ENCODE results near the gene CTR9.

CTR9 gene

DNA sequence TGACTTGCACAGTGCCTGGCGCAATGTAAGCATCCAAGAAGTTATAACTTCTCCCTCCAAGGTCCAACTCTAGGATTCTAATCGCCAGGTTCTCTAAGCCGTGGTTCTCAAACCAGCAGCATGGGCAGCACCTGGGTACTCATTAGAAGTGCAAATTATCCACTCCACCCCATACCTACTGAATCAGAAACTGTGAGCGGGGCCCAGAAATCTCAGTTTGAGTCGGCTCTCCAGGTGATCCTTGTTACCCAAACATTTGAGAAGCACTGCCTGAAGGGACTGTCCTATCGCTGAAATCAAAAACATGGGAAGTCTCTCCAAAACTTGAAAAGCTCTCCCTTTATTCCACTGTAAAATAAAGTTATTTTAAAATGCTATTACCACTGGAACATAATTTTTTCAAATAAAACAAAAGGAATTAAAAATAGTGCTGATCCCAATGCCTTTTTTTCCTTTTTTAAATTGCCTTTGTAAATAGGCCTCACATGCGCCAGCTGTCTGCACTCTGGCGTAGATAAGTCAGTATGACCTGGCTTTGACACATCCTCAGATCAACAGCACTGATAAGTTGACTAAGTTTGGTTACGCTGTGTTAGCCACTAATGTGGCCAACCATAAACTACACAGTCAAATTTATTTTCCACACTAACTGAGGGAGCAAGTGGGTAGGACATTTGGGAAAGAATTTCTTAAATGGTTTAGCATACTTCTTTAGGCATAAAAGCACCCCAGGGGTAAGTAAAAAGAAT is 8.4 kb upstream of the CTR9 start:
- peak; percentile 92 for DNase-seq (ENCODE audit: low read depth)

DNA sequence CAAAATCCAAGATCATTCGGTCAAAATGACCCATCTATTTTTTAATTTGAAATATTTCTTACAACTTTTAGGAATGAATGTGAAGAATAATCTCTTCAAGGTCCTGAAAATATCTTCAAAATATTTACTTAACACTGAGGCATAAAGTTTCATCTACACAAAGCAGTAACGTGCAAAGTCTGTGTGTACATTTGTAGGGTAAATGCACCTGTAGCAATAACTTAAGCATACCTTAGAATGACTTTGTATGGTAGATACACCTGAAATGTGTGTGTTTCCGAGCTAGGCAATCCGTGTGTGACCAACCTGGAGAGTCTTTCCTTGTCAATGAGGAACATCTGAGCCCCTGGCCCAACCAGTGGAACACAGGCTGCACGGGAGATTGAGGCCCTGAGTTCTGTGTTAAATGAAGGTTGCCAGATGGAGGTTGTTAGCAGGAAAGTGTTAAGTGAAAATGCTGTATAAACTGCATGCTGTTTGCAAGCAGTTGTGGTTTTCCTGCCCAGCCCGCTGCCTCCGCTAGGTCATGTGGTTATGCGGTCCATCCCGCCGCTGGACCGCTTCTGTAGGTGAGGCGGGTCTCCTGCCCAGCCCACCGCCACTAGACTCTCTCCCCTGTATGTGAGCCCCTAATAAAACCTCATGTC is 7.6 kb upstream of the CTR9 start:
- DNase-seq (ENCODE audit: low read depth), result no peak

DNA sequence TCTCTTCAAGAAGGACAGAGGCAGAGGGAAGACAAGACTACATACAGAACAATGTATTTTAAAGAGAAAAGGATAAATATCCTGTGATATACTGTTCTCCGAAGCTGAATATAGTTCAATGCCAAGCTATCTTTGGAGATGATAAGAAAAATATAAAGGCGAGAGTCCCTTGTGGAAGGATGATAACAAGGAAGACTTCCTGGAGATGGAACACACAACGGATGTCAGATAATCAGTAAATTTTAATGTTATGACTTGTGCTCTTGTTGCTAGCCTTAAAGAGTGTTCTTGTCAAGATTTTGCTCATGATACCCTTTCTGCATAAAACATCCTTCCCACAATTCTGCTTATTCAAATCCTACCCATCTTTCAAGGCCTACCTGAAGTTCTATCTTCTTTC is 6.8 kb upstream of the CTR9 start:
- DNase-seq (ENCODE audit: low read depth), result no peak

DNA sequence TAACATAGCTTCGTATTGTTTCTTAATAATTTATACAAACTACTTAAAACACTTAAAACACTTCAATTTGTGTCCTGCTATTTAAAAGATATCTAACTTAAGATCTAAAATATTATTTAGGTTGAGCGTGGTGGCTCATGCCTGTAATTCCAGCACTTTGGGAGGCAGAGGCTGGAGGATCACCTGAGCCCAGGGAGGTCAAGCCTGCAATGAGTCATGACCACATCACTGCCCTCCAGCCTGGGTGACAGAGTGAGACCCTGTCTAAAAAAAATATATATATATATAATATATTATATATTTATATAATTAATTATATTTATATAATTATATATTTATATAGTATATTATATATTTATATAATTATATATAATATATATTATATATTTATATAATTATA is 4.2 kb upstream of the CTR9 start:
- peak; percentile 56 for DNase-seq (ENCODE audit: low read depth)

DNA sequence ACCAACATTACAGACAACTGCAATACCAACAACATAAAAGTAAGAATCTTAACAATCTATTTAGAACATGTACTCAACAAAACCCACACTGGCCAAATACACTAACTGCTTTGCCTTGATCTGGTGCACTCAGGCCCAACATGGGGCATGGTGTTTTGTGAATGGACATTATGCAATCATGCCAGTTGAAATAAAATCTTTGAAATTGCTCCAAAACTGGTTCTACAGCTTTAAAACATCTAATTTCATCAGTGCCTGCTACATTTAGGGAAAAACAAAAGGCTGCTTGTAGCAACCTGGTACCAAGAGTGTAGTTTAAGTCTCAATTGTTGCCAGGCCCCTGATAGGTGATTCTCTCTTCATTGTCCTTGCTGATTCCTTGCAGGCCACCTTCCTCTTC is 3.3 kb upstream of the CTR9 start:
- no peak for DNase-seq (ENCODE audit: low read depth)

DNA sequence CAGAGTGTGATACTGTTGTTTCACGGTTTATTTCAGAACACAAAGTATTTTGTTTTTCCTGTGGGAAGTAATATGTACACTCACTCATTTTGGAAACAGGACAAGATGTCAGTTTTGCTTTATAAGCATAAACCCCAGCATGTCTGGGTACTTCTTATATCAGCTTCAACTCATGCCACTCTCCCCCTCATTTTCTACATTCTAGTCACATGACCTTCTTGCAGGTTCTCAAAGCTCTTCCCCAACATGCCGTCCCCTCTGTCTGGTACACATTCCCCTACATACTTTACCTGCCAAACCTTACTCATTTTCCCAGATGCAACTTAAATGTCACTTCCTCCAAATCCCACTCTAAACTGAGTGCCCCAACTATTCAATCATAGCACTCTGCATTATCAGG is 1.6 kb upstream of the CTR9 start:
- DNase-seq (ENCODE audit: low read depth), result no peak

DNA sequence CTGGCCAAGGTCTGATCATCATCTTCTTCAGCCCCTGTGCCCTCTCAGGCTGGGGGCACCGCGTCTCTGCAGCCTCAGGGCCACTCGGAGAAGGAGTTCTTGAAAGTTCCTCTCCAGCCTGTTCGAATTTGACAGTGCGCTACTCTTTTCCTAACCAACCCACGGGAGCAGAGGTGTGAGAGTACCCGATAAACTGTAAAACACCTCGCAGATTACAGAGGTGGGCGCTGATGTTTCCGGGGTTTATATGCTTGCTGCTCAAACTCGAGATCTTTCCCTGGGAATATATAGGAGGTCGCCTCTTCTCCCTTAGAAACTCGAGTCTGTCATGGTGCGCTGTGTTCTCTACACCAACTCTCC is 515 bp downstream of the CTR9 start:
- DNase-seq (ENCODE audit: low read depth), result peak; percentile 15

DNA sequence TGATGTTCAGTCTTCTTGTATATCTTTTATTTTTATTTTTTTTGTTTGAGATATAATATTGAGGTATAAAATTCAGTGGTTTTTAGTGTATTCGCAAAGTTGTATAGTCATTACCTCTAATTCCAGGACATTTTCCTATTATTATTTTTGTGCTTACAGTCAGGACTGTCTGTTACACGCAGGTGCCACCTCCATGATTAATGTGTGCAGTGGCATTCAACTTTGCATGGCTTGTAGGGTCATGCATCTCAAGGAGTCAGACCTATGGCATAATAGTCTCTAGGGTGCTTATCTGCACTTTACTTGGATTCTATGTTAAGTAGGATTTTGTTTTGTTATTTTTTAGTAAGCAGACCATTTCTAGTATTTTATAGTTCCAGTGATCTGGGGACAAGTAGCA is 1.0 kb downstream of the CTR9 start:
- no peak for DNase-seq (ENCODE audit: low read depth)

DNA sequence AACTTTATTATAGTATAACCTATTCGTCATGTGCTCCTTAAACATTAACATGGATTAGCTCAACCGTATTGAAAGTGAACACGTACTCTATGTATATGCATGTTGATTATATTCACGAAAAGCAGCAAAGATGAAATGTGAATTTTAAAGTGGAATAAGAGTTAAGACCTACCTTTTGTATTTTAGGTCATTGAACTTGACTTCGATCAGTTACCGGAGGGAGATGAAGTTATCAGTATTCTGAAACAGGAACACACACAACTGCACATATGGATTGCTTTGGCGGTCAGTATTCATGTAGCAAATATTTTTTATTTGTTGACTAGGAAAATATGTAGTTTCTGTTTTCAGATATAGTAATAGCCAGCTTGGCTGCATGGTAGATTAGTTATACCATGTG is 1.4 kb downstream of the CTR9 start:
- DNase-seq (ENCODE audit: low read depth), result no peak

DNA sequence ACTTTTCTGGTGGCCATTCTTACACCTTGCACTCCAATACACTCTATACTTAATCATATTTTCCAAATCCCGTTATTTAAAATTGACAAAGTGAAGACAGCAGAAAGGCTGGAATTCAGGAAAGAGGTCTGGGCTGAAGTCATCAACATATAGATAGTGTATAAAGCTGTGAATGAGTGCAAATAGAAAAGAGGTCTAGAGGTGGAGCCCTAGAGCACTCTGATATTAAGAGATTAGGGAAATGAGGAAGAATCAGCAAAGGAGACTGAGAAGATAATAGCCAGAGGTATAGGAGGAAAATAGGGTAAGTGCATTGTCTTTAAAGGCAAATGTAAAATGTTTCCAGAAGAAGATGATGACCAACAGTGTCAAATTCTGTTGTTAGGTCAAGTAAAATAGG is 7.9 kb downstream of the CTR9 start:
- peak; percentile 35 for DNase-seq (ENCODE audit: low read depth)

DNA sequence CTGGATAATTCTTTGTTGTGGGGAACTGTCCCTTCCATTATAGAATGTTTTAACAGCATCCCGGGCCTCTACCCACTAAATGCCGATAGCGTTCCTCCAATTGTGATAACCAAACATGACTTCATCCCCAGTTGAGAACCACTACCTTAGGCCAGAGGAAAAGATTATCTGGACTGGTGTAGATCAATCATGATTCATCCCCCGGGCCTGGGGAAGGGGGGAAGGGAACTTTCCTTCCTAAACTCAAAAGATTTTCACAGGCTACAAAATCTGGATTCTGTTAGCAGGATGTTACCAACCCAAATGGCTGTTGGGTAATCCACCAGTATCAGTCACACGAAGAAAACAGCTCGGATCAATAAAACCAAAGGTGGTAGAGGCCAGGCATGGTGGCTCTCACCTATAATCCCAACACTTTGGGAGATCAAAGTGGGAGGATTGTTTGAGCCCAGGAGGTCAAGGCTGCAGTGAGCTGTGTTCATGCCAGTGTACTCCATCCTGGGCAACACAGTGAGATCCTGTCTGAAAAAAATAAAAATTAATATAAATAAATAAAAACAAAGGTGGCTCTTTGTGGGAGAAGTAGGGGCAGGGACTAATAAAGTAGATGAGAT is 10.1 kb downstream of the CTR9 start:
- DNase-seq (ENCODE audit: low read depth), result no peak

DNA sequence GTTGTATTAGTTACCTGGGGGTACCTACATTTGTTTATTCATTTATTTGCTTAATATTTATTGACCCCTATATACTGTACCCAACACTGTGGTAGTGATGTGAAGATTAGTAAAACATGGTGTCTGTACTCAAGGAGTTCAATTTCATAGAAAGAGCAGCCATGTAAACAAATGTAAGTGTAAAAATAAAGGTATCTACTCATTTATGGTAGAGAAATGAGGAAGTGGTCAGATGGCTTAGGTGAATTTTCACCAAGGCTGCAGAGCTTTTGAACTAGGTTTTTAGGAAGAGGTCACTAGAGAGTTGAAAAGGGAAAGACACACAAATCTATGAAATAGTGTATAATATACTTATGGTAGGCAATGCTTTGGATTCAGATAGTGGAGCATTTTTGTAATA is 11.1 kb downstream of the CTR9 start:
- DNase-seq (ENCODE audit: low read depth), result no peak

DNA sequence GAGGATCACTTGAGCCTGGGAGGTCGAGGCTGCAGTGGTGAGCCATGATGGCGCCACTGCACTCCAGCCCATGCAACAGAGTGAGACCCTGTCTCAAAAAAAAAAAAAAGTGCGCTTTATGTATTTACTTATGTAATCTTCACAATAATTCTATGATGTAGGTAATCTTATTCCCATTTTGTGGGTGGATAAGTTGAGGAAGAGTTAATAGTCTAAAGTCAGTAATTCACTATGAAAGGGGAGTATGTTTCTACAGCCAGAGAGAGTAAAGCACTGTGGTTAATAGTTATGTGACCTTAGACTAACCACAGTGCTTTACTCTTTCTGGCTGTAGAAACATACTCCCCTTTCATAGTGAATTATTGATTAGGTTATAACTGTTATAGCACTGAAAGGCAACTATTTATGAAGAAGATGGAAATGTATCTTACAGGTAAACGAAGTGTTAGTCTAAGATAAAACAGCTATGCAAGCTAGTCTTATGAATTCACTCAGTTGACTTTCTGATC is 11.9 kb downstream of the CTR9 start:
- DNase-seq (ENCODE audit: low read depth), result no peak

DNA sequence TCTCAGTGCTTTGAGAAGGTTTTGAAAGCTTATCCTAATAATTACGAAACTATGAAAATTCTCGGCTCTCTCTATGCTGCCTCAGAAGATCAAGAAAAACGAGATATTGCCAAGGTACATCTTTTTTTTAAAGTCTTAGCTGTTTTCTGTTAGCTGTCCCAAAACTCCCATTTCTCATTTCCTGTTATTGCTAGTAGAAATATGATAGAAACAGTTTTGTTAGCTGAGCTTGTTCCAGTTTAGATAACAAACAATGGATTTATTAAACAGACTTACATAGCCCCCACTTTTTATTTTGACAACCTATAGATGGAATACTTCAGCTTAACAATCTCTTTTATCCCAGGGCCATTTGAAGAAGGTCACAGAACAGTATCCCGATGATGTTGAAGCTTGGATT is 12.7 kb downstream of the CTR9 start:
- DNase-seq (ENCODE audit: low read depth), result no peak

DNA sequence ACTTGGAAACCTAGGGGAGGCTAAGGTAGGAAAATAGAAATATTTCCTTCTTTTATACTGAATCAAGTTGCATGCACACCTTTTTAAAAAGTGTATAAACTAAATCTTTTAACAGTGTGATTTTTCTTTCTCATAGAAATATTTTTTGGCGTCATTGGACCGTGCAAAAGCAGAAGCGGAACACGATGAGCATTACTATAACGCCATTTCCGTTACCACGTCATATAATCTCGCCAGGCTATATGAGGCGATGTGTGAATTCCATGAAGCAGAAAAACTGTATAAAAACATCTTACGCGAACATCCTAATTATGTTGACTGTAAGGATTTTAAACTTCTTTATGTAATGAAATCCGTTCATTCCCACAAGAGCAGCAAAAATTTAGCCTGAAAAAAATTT is 13.4 kb downstream of the CTR9 start:
- no peak for DNase-seq (ENCODE audit: low read depth)

DNA sequence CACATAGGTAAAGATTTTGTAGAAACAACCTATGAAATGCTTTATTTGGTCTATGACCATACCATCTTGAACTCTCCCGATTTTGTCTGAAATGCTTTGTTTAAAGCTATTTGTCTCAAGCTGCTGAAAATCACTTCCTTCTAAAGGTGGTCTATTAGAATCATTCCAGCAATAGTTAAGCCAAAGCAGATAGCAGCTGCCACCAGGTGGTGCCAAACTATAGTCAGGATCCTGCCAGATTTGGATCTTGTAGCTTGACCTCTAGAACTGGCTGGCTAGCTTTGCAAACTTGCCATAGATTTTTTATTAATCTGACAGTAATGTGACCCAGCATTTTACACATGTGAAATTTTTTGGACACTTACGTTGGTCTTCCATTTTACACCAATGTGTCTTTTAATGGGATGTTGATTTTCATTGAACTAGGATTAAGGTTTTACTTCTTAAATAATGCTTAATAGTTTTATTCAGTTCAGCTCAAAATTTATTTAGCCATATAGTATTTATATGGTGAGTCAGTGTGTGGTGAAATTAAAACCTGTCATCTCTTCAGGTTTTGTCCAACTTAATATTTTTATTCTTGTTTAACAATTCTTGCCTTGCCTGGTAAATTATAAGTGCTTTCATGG is 19.7 kb downstream of the CTR9 start:
- DNase-seq (ENCODE audit: low read depth), result peak; percentile 69

DNA sequence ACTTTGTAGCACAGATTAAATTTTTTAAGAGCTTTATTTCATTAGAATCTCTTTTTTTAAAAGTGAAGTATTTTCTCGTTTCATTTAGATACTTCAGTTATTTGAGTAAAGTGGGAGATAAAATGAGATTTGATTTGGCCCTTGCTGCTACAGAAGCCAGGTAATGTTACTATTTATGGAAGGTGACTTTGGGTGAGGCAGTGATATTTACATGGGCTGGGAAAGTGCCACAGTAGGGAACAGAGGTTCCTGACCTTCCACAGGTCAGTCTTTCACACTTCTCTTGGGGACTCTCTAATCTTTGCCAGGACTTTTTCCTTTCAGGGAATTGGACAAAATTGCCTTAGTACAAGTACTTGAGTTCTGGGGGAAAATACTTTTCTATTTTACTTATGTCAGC is 20.4 kb downstream of the CTR9 start:
- no peak for DNase-seq (ENCODE audit: low read depth)

DNA sequence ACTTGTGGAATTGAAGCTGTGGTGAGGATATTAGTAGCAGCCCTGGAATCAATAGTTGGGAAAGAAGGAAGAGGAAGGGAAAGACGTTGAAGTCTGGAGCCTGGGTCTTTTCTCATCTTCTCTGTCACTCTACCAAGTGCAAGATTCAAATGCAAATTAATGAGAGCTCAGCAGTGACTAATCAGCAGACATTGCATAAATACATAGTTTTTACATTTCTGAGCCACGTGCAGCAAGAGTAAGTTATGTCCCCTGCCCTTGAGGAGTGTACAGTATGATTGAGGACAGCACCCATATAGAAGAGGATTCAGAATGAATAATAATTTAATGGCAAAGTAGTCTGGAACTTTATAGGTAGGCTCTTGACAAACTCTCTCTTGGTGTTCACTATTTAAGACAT is 23.8 kb downstream of the CTR9 start:
- DNase-seq (ENCODE audit: low read depth), result no peak

DNA sequence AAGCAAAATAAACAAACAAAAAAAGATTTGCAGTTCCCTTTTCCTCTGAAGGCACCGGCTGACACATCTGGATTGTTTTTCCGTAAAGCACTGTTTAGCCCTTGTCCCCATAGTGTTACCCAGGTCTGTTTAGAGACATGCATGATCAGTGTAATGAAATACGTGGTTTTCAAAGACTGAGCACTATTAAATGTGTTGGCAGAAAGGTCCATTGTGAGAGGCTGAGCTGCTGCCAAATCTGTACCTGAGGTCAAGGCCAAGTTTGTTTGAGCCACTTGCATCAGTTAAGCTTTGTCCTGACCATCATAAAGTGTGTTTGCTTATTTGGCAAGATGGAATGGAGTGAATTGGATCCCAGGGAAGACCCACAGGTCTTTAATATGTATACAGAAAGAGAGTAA is 26.3 kb downstream of the CTR9 start:
- no peak for DNase-seq (ENCODE audit: low read depth)

DNA sequence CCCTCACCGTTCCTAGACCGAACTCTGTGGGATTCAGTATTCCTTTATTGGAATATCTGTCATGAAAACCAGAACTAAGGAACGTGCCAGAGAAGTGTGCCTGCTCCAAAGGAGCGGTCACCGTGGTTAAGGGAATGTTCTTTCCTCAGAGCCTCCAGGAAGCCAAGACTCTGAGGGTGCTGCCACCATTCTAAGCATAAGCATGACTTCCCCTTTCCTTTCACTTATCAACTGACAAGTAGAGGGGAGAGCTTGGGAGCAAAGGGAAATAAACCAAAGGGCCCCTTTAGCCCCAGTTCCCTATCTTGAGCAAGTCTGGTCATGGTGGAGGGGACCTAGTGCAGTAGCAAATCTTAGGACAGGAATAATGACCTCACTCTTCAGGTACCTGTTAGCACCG is 26.8 kb downstream of the CTR9 start:
- peak; percentile 26 for DNase-seq (ENCODE audit: low read depth)

DNA sequence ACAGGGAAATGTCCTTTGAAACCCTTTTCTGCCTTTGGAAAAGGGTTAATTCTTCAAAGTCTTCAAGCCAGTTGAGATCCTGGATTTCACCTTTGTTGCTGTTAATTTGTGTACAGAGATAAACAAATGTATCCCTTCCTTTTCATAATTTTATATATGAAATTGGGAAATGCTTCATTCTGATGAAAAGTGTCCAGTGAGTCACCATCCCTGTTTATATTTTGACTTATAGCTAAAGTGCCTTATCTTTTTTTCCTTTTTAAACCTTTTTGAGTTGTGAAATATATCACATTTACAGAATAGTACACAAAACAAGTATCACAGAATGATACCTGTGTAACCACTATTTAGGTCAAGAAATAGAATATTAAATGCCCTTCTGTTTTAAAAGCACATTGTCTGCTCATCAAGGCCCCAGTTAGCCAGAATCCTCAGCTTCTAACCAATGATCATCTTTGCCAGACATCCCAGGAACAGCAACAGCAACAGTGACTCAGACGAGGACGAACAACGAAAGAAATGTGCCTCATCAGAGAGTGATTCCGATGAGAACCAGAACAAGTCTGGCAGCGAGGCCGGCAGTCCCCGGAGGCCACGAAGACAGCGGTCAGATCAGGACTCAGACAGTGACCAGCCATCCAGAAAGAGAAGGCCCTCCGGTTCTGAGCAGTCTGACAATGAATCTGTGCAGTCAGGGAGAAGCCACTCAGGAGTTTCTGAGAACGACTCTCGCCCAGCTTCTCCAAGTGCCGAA is 27.3 kb downstream of the CTR9 start:
- DNase-seq (ENCODE audit: low read depth), result peak; percentile 88

DNA sequence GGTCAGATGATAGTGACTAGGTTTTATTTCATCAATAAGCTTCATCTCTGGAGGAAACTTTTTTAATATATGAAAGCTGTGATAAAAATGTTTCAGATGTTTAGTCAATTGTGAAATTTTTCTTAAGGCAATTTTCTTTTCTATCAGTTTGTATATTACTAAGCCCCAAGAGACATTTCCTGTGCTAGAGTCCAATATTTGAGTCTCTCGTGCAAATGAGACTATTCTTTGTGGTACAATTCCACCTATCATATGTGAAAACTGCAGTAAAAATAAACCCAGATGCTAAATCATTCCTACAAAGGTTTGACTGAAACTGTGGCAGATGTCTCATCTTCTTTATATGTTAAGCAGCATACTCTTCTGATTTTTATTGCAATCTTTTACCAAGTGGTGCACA is 28.0 kb downstream of the CTR9 start:
- DNase-seq (ENCODE audit: low read depth), result no peak
